Erythroblast (primary cell): ENCODE data around the gene TARP.
A peak's percentile ranks its signal among the peaks of the same experiment; 100 is the strongest.
"Not testable (repeated sequence)": the region's sequence is repeated elsewhere in the genome, so short reads cannot be mapped to it uniquely, and the experiment has no call there.

Experiments used
- DNase-seq, 2 experiments: peaks; one replicate each; lab custom pipeline; 2025; lab: John Stamatoyannopoulos, UW
- GATA1 ChIP-seq: IDR thresholded peaks from 2 replicates; pipeline ENCODE4 v1.6.1; 2011; ENCODE audit warnings: low read depth, mild to moderate bottlenecking, control low read depth, low read length, moderate library complexity
- POLR2A ChIP-seq: IDR thresholded peaks from 2 replicates; pipeline ENCODE4 v1.6.1; 2011; ENCODE audit warnings: mild to moderate bottlenecking, low read length

TARP gene

GRCh38 chr7:38284553-38284952, 11.1 kb upstream of the TARP start:
- TF ChIP-seq GATA1, result no peak
- no peak for TF ChIP-seq POLR2A
- no peak for DNase-seq

- DNase-seq, result no peak
- TF ChIP-seq GATA1 (no peak), POLR2A (no peak)
Measured at GRCh38 chr7:38283809-38284208, 10.4 kb upstream of the TARP start.

GRCh38 chr7:38283107-38283506, 9.7 kb upstream of the TARP start:
- no peak for TF ChIP-seq GATA1
- no peak for TF ChIP-seq POLR2A
- no peak for DNase-seq

GRCh38 chr7:38282081-38282480, 8.6 kb upstream of the TARP start:
- DNase-seq, result no peak
- no peak for TF ChIP-seq GATA1
- TF ChIP-seq POLR2A, result no peak

- TF ChIP-seq POLR2A (no peak), GATA1 (no peak)
- no peak for DNase-seq
Measured at GRCh38 chr7:38281266-38281665, 7.8 kb upstream of the TARP start.

GRCh38 chr7:38280707-38281106, 7.3 kb upstream of the TARP start:
- no peak for DNase-seq
- TF ChIP-seq POLR2A, result no peak
- TF ChIP-seq GATA1, result no peak

GRCh38 chr7:38280000-38280399, 6.6 kb upstream of the TARP start:
- TF ChIP-seq POLR2A, result no peak
- no peak for TF ChIP-seq GATA1
- DNase-seq, result no peak

- TF ChIP-seq POLR2A (no peak), GATA1 (no peak)
- DNase-seq, result no peak
Measured at GRCh38 chr7:38276096-38276877, 2.9 kb upstream of the TARP start.

GRCh38 chr7:38274927-38275620, 1.6 kb upstream of the TARP start:
- TF ChIP-seq POLR2A, result no peak
- no peak for TF ChIP-seq GATA1
- peak; percentile 18 to 57 for DNase-seq

GRCh38 chr7:38274486-38274885, 1.1 kb upstream of the TARP start:
- no peak for DNase-seq
- TF ChIP-seq GATA1 (no peak), POLR2A (no peak)

GRCh38 chr7:38270405-38270804, 3.0 kb downstream of the TARP start:
- DNase-seq, result not testable (repeated sequence)

GRCh38 chr7:38269704-38270346, 3.6 kb downstream of the TARP start:
- DNase-seq, result not testable (repeated sequence)

- not testable (repeated sequence) for DNase-seq
Measured at GRCh38 chr7:38265958-38266357, 7.5 kb downstream of the TARP start.

GRCh38 chr7:38264602-38265001, 8.8 kb downstream of the TARP start:
- not testable (repeated sequence) for DNase-seq

- DNase-seq, result not testable (repeated sequence)
Measured at GRCh38 chr7:38263274-38263673, 10.2 kb downstream of the TARP start.
